CD4-positive, alpha-beta memory T cell (primary cell): ENCODE measurements around the gene CYP2A7. TPM values are rescaled to one million over a fixed set of nuclear protein-coding genes. Genes with fewer than 3 reads are reported as not detected.
A peak's percentile ranks its signal among the peaks of the same experiment; 100 is the strongest.
"Not testable (repeated sequence)": the region's sequence is repeated elsewhere in the genome, so short reads cannot be mapped to it uniquely, and the experiment has no call there.

Experiments used
- CTCF ChIA-PET: fragments of 350-600 bp; sonication (Branson Sonifier 250); formaldehyde crosslinking; loops from one replicate; lab custom pipeline; 2021; ENCODE audit warnings: inconsistent platforms; ENCODE audit not compliant: partially characterized antibody; lab: Charles Lee
- POLR2A ChIA-PET: fragments of 350-600 bp; sonication (Branson Sonifier 250); formaldehyde crosslinking; loops from one replicate; lab custom pipeline; 2021; ENCODE audit not compliant: partially characterized antibody; lab: Charles Lee
- DNase-seq, 5 donors: peaks; one replicate each; pipeline versions ENCODE4 v3.0.0 to v3.0.0-alpha.2; 2020 to 2022; ENCODE audit warnings: mixed read lengths in 1 of 5
- H3K27ac ChIP-seq: one replicate; pipeline ENCODE4 v1.7.0; 2013; ENCODE audit warnings: low read depth, low read length
- H3K27me3 ChIP-seq: 2 replicates; pipeline ENCODE4 v1.7.0; 2013; ENCODE audit warnings: mild to moderate bottlenecking, low read length, moderate library complexity; ENCODE audit not compliant: insufficient read depth
- H3K36me3 ChIP-seq: 2 replicates; pipeline ENCODE4 v1.7.0; 2013; ENCODE audit warnings: mild to moderate bottlenecking, low read length, moderate library complexity; ENCODE audit not compliant: insufficient read depth
- H3K4me1 ChIP-seq: 2 replicates; pipeline ENCODE4 v1.7.0; 2013; ENCODE audit warnings: mild to moderate bottlenecking, low read length, moderate library complexity; ENCODE audit not compliant: insufficient read depth
- H3K4me3 ChIP-seq, 2 donors: one replicate each; pipeline ENCODE4 v1.7.0; 2013; ENCODE audit warnings: low read length in 2 of 2, mild to moderate bottlenecking in 1 of 2
- H3K9me3 ChIP-seq, 2 donors: one replicate each; pipeline ENCODE4 v1.7.0; 2013; ENCODE audit warnings: low read length in 2 of 2, control low read depth in 1 of 2; ENCODE audit not compliant: control insufficient read depth in 1 of 2
- H3K27ac Mint-ChIP-seq, 7 donors: one replicate each; pipeline ENCODE4 v1.8.0; 2020 to 2021; ENCODE audit warnings: mixed read lengths in 7 of 7, mild to moderate bottlenecking in 6 of 7, inconsistent platforms in 3 of 7, moderate library complexity in 3 of 7
- H3K27me3 Mint-ChIP-seq, 2 donors: one replicate each; pipeline ENCODE4 v1.8.0; 2020 to 2021; ENCODE audit warnings: mixed read lengths in 2 of 2
- H3K36me3 Mint-ChIP-seq, 2 donors: one replicate each; pipeline ENCODE4 v1.8.0; 2020 to 2021; ENCODE audit warnings: mixed read lengths in 2 of 2, inconsistent platforms in 1 of 2, mild to moderate bottlenecking in 1 of 2
- H3K4me1 Mint-ChIP-seq, 4 donors: one replicate each; pipeline ENCODE4 v1.8.0; 2020 to 2021; ENCODE audit warnings: mixed read lengths in 4 of 4, mild to moderate bottlenecking in 1 of 4
- H3K4me3 Mint-ChIP-seq, 8 donors: one replicate each; pipeline ENCODE4 v1.8.0; 2020 to 2021; ENCODE audit warnings: mixed read lengths in 8 of 8, mild to moderate bottlenecking in 7 of 8, moderate library complexity in 6 of 8, inconsistent platforms in 3 of 8
- H3K9me3 Mint-ChIP-seq, 8 donors: one replicate each; pipeline ENCODE4 v1.8.0; 2020 to 2021; ENCODE audit warnings: mixed read lengths in 8 of 8, mild to moderate bottlenecking in 5 of 8, inconsistent platforms in 3 of 8, moderate library complexity in 1 of 8
- intact Hi-C: fragments of 100-400 bp; cut with micrococcal nuclease; formaldehyde crosslinking; loops from one replicate; pipeline ENCODE4 v1.15.1; 2023
- polyA plus RNA-seq, 2 donors: library from polyadenylated mRNA; unstranded; fragments of 300-500 nt; fragmentation: Illumina TruSeq; gene quantifications; one replicate each; pipeline ENCODE4 v1.2.3, GENCODE V29; 2021
- total RNA-seq, 2 experiments: library from RNA; stranded (reverse); gene quantifications; one replicate each; pipeline ENCODE4 v1.2.3, GENCODE V29; 2021

CYP2A7 gene
- total and polyA plus RNA-seq, 4 experiments from 2014 or later, result not detected

- H3K36me3 ChIP-seq, H3K27ac ChIP-seq, POLR2A ChIA-PET, H3K27ac Mint-ChIP-seq, H3K4me3 Mint-ChIP-seq, CTCF ChIA-PET, H3K4me1 ChIP-seq, H3K4me3 ChIP-seq, DNase-seq, intact Hi-C loops, H3K36me3 Mint-ChIP-seq, H3K27me3 Mint-ChIP-seq, H3K4me1 Mint-ChIP-seq, H3K27me3 ChIP-seq: not testable (repeated sequence)
- H3K9me3 Mint-ChIP-seq, result peaks cover 0 to 32% (median 19%) of the 10 kb centered on the region in 8 donors
- H3K9me3 ChIP-seq, result peaks cover 0 to 10% of the 10 kb centered on the region in 2 donors
Measured at GRCh38 chr19:40922237-40923160, 40.5 kb upstream of the CYP2A7 start.

- Mint-ChIP-seq H3K4me1 (no peaks in the 10 kb centered on the region), H3K36me3 (peaks cover 6 to 8% of the 10 kb centered on the region in 2 donors), H3K27me3 (peaks cover 6% of the 10 kb centered on the region in 2 donors), H3K27ac (no peak overlapping the region), H3K4me3 (no peak overlapping the region), H3K9me3 (peaks cover 0 to 43% (median 26%) of the 10 kb centered on the region in 8 donors)
- Histone ChIP-seq H3K4me1 (no peaks in the 10 kb centered on the region), H3K36me3 (no peaks in the 10 kb centered on the region), H3K9me3 (peaks cover 0 to 10% of the 10 kb centered on the region in 2 donors), H3K4me3 (no peak overlapping the region), H3K27me3 (no peaks in the 10 kb centered on the region), H3K27ac (no peak overlapping the region)
- POLR2A ChIA-PET, result no interaction called here
- DNase-seq, result no peak
- intact Hi-C loops, result no loop called here
- CTCF ChIA-PET, result no interaction called here
Measured at GRCh38 chr19:40921005-40921897, 39.2 kb upstream of the CYP2A7 start.

- Histone ChIP-seq H3K36me3 (no peaks in the 10 kb centered on the region), H3K4me1 (no peaks in the 10 kb centered on the region), H3K9me3 (peaks cover 0 to 10% of the 10 kb centered on the region in 2 donors), H3K27ac (no peak overlapping the region), H3K27me3 (no peaks in the 10 kb centered on the region), H3K4me3 (no peak overlapping the region)
- POLR2A ChIA-PET, result no interaction called here
- H3K4me1 Mint-ChIP-seq, result no peaks in the 10 kb centered on the region
- H3K9me3 Mint-ChIP-seq, result peaks cover 0 to 49% (median 31%) of the 10 kb centered on the region in 8 donors
- peaks cover 5 to 6% of the 10 kb centered on the region in 2 donors for H3K27me3 Mint-ChIP-seq
- intact Hi-C loops, result no loop called here
- H3K4me3 Mint-ChIP-seq, result no peak overlapping the region
- no peak overlapping the region for H3K27ac Mint-ChIP-seq
- DNase-seq, result no peak
- peaks cover 7 to 8% of the 10 kb centered on the region in 2 donors for H3K36me3 Mint-ChIP-seq
- CTCF ChIA-PET, result no interaction called here
Measured at GRCh38 chr19:40920300-40921004, 38.4 kb upstream of the CYP2A7 start.

- CTCF ChIA-PET, DNase-seq, H3K36me3 Mint-ChIP-seq, H3K4me3 Mint-ChIP-seq, H3K4me1 ChIP-seq, intact Hi-C loops, H3K27ac ChIP-seq, H3K4me3 ChIP-seq, H3K4me1 Mint-ChIP-seq, H3K27me3 ChIP-seq, POLR2A ChIA-PET, H3K27ac Mint-ChIP-seq, H3K27me3 Mint-ChIP-seq, H3K36me3 ChIP-seq: not testable (repeated sequence)
- H3K9me3 ChIP-seq, result peaks cover 0 to 10% of the 10 kb centered on the region in 2 donors
- peaks cover 0 to 57% (median 36%) of the 10 kb centered on the region in 8 donors for H3K9me3 Mint-ChIP-seq
Measured at GRCh38 chr19:40919530-40920299, 37.7 kb upstream of the CYP2A7 start.

GRCh38 chr19:40918303-40918702 is 36.3 kb upstream of the CYP2A7 start:
- H3K4me3 ChIP-seq, intact Hi-C loops, H3K27me3 ChIP-seq, H3K36me3 ChIP-seq, H3K27ac Mint-ChIP-seq, H3K27ac ChIP-seq, H3K27me3 Mint-ChIP-seq, H3K4me1 Mint-ChIP-seq, POLR2A ChIA-PET, DNase-seq, CTCF ChIA-PET, H3K4me1 ChIP-seq, H3K4me3 Mint-ChIP-seq: not testable (repeated sequence)
- H3K9me3 Mint-ChIP-seq, result peaks cover 0 to 71% (median 46%) of the 10 kb centered on the region in 8 donors
- H3K36me3 Mint-ChIP-seq, result peaks cover 8 to 12% of the 10 kb centered on the region in 2 donors
- peaks cover 0 to 10% of the 10 kb centered on the region in 2 donors for H3K9me3 ChIP-seq

GRCh38 chr19:40908976-40909375 is 26.9 kb upstream of the CYP2A7 start:
- no peaks in the 10 kb centered on the region for H3K36me3 ChIP-seq
- Mint-ChIP-seq H3K36me3 (peaks cover 1 to 4% of the 10 kb centered on the region in 2 donors), H3K4me3 (peak overlapping the region in 6 of 8 donors; percentile 81 to 89 (median 85)), H3K9me3 (peaks cover 0 to 17% (median 6%) of the 10 kb centered on the region in 8 donors), H3K27ac (peak overlapping the region in 3 of 7 donors; percentile 55 to 94 (median 79)), H3K4me1 (peaks cover 10 to 18% (median 15%) of the 10 kb centered on the region in 4 donors), H3K27me3 (peaks cover 12 to 18% of the 10 kb centered on the region in 2 donors)
- H3K27ac ChIP-seq, result no peak overlapping the region
- intact Hi-C loops, result loop anchor here (1.0 kb wide), 2 partner anchors 61 to 247 kb away; no protein-coding TSS in a partner anchor
- ChIA-PET POLR2A (interaction anchor here (1.1 to 1.2 kb wide), 3 partner anchors 62 to 246 kb away, joined by 3 to 4 read pairs (median 4); no protein-coding TSS in a partner anchor), CTCF (no interaction called here)
- peak overlapping the region in 1 of 2 donors; percentile 20 for H3K4me3 ChIP-seq
- peaks cover 14% of the 10 kb centered on the region for H3K4me1 ChIP-seq
- DNase-seq, result peak in 3 of 5 donors; percentile 39 to 52 (median 44)
- no peaks in the 10 kb centered on the region for H3K27me3 ChIP-seq
- no peaks in the 10 kb centered on the region for H3K9me3 ChIP-seq
